ENCODE measurements around the gene PTPRN2.

The PTPRN2 gene

GRCh38 chr7:157772486-157773130 is 815.0 kb downstream of the PTPRN2 start:
- no peak for DNase-seq

- no peak for DNase-seq
Observed at GRCh38 chr7:157771689-157772088, 815.9 kb downstream of the PTPRN2 start.

GRCh38 chr7:157770716-157771320 is 816.8 kb downstream of the PTPRN2 start:
- DNase-seq, result no peak

GRCh38 chr7:157769526-157770215 is 818.0 kb downstream of the PTPRN2 start:
- no peak for DNase-seq

- no peak for DNase-seq
Observed at GRCh38 chr7:157769086-157769485, 818.5 kb downstream of the PTPRN2 start.

GRCh38 chr7:157768198-157768597 is 819.4 kb downstream of the PTPRN2 start:
- no peak for DNase-seq

GRCh38 chr7:157767506-157768197 is 820.0 kb downstream of the PTPRN2 start:
- no peak for DNase-seq

- DNase-seq, result no peak
Observed at GRCh38 chr7:157766098-157766497, 821.5 kb downstream of the PTPRN2 start.

- DNase-seq, result no peak
Observed at GRCh38 chr7:157764946-157765537, 822.6 kb downstream of the PTPRN2 start.

- no peak for DNase-seq
Observed at GRCh38 chr7:157764193-157764592, 823.4 kb downstream of the PTPRN2 start.

- DNase-seq, result no peak
Observed at GRCh38 chr7:157763279-157764000, 824.2 kb downstream of the PTPRN2 start.

- no peak for DNase-seq
Observed at GRCh38 chr7:157762824-157763223, 824.8 kb downstream of the PTPRN2 start.

- no peak for DNase-seq
Observed at GRCh38 chr7:157760004-157760730, 827.5 kb downstream of the PTPRN2 start.

GRCh38 chr7:157759246-157759805 is 828.3 kb downstream of the PTPRN2 start:
- DNase-seq, result no peak

- no peak for DNase-seq
Observed at GRCh38 chr7:157758468-157759245, 829.0 kb downstream of the PTPRN2 start.

GRCh38 chr7:157757776-157758467 is 829.7 kb downstream of the PTPRN2 start:
- no peak for DNase-seq

- DNase-seq, result no peak
Observed at GRCh38 chr7:157757211-157757610, 830.4 kb downstream of the PTPRN2 start.

- DNase-seq, result no peak
Observed at GRCh38 chr7:157755741-157756140, 831.9 kb downstream of the PTPRN2 start.

GRCh38 chr7:157754416-157754790 is 833.2 kb downstream of the PTPRN2 start:
- DNase-seq, result no peak

Data from NCI-H510A (cell line).